A549 (cell line): ENCODE data around the gene HAUS1.

Experiments used
- ATOH8 ChIP-seq: fragments of 250-450 bp; sonication (Bioruptor Pico); IDR thresholded peaks from 2 replicates; pipeline ENCODE4 v1.5.0; 2020; ENCODE audit warnings: low read depth, mild to moderate bottlenecking, moderate library complexity
- BHLHE40 ChIP-seq: IDR thresholded peaks from 2 replicates; pipeline ENCODE4 v1.6.1; 2012; ENCODE audit warnings: low read depth, low read length, inconsistent platforms
- CEBPB ChIP-seq, 2 experiments: fragments of >200 bp in 1 of 2; sonication (Bioruptor Twin) in 1 of 2; formaldehyde crosslinking in 1 of 2; IDR thresholded peaks; 2 replicates each; pipeline ENCODE4 v1.6.1; 2012 to 2016
- EHMT2 ChIP-seq: fragments of 200-600 bp; sonication (generic); IDR thresholded peaks from 2 replicates; pipeline ENCODE4 v1.6.1; 2016; ENCODE audit warnings: antibody characterized with exemption, low read depth, mild to moderate bottlenecking, moderate library complexity
- JUN ChIP-seq, 2 experiments: fragments of >200 bp; sonication (Bioruptor Twin); formaldehyde crosslinking; IDR thresholded peaks; 2 replicates in 1 of 2; 3 replicates in 1 of 2; pipeline ENCODE4 v1.6.1; 2016 to 2017
- MAFK ChIP-seq: fragments of 450-650 bp; IDR thresholded peaks from 2 replicates; pipeline ENCODE4 v1.6.1; 2014; ENCODE audit not compliant: partially characterized antibody
- MAX ChIP-seq: IDR thresholded peaks from 2 replicates; pipeline ENCODE4 v1.6.1; 2012
- NR3C1 ChIP-seq: fragments of >200 bp; sonication (Bioruptor Twin); formaldehyde crosslinking; IDR thresholded peaks from 3 replicates; pipeline ENCODE4 v1.6.1; 2017
- PHF8 ChIP-seq: fragments of 200-600 bp; sonication (generic); IDR thresholded peaks from 2 replicates; pipeline ENCODE4 v1.6.1; 2016; ENCODE audit warnings: low read depth, mild to moderate bottlenecking, antibody characterized with exemption, moderate library complexity, borderline replicate concordance
- POLR2A ChIP-seq: IDR thresholded peaks from 2 replicates; pipeline ENCODE4 v1.6.1; 2012; ENCODE audit warnings: mild to moderate bottlenecking, low read length
- USF2 ChIP-seq: fragments of 450-650 bp; IDR thresholded peaks from 2 replicates; pipeline ENCODE4 v1.6.1; 2014; ENCODE audit warnings: antibody characterized with exemption
- TF ChIP-seq, protein P1 (sequence below): fragments of >200 bp; sonication (Bioruptor Twin); formaldehyde crosslinking; IDR thresholded peaks from 3 replicates; pipeline ENCODE4 v1.5.1; 2016

- TF ChIP-seq, protein P1, sequence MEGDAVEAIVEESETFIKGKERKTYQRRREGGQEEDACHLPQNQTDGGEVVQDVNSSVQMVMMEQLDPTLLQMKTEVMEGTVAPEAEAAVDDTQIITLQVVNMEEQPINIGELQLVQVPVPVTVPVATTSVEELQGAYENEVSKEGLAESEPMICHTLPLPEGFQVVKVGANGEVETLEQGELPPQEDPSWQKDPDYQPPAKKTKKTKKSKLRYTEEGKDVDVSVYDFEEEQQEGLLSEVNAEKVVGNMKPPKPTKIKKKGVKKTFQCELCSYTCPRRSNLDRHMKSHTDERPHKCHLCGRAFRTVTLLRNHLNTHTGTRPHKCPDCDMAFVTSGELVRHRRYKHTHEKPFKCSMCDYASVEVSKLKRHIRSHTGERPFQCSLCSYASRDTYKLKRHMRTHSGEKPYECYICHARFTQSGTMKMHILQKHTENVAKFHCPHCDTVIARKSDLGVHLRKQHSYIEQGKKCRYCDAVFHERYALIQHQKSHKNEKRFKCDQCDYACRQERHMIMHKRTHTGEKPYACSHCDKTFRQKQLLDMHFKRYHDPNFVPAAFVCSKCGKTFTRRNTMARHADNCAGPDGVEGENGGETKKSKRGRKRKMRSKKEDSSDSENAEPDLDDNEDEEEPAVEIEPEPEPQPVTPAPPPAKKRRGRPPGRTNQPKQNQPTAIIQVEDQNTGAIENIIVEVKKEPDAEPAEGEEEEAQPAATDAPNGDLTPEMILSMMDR: no peak
- TF ChIP-seq PHF8: no peak
- no peak for TF ChIP-seq MAFK
- no peak for TF ChIP-seq CEBPB (IDR thresholded peaks at IDR 0.05)
- no peak for TF ChIP-seq EHMT2
- TF ChIP-seq JUN (IDR thresholded peaks at IDR 0.05): no peak
- no peak for TF ChIP-seq MAX
- no peak for TF ChIP-seq USF2
- no peak for TF ChIP-seq ATOH8
- TF ChIP-seq POLR2A: no peak
- no peak for TF ChIP-seq NR3C1
- no peak for TF ChIP-seq BHLHE40
Observed at GRCh38 chr18:46171331-46171730, 67.1 kb downstream of the HAUS1 start.
